OCI-LY7 (cell line): ENCODE measurements around the gene TRMU.

Experiments used
- CTCF ChIP-seq: fragments of 200-600 bp; sonication (generic); conservative IDR thresholded peaks from 2 replicates; pipeline ENCODE4 v1.5.1; 2014; ENCODE audit warnings: mild to moderate bottlenecking, antibody characterized with exemption, low read length, moderate library complexity, mixed read lengths
- EZH2phosphoT487 ChIP-seq: fragments of 200-600 bp; sonication (generic); IDR thresholded peaks from 2 replicates; pipeline ENCODE4 v1.6.1; 2018; ENCODE audit warnings: low read depth, borderline replicate concordance, mild to moderate bottlenecking, mixed run types, antibody characterized with exemption, low read length, moderate library complexity, mixed read lengths

GRCh38 chr22:46349238-46349637 is 13.7 kb downstream of the TRMU start:
- TF ChIP-seq CTCF (no peak), EZH2phosphoT487 (no peak)
